IPS-18a (cell line): Measurements from ENCODE around the gene INHBB.

Source experiments
- H3K27ac ChIP-seq: one replicate; pipeline ENCODE4 v1.5.1; 2013; ENCODE audit warnings: low read length
- H3K27me3 ChIP-seq: one replicate; pipeline ENCODE4 v1.6.1; 2013; ENCODE audit warnings: mild to moderate bottlenecking, low read length; ENCODE audit not compliant: control insufficient read depth, insufficient read depth
- H3K36me3 ChIP-seq: one replicate; pipeline ENCODE4 v1.6.1; 2013; ENCODE audit warnings: low read depth, low read length; ENCODE audit not compliant: control insufficient read depth
- H3K4me1 ChIP-seq: one replicate; pipeline ENCODE4 v1.6.1; 2013; ENCODE audit warnings: low read depth, low read length; ENCODE audit not compliant: control insufficient read depth
- H3K4me3 ChIP-seq: one replicate; pipeline ENCODE4 v1.5.1; 2013; ENCODE audit warnings: low read length
- H3K9ac ChIP-seq: one replicate; pipeline ENCODE4 v1.6.1; 2013; ENCODE audit warnings: mild to moderate bottlenecking, low read length, moderate library complexity
- H3K9me3 ChIP-seq: one replicate; pipeline ENCODE4 v1.6.1; 2013; ENCODE audit warnings: low read depth, low read length; ENCODE audit not compliant: control insufficient read depth

The INHBB gene

DNA sequence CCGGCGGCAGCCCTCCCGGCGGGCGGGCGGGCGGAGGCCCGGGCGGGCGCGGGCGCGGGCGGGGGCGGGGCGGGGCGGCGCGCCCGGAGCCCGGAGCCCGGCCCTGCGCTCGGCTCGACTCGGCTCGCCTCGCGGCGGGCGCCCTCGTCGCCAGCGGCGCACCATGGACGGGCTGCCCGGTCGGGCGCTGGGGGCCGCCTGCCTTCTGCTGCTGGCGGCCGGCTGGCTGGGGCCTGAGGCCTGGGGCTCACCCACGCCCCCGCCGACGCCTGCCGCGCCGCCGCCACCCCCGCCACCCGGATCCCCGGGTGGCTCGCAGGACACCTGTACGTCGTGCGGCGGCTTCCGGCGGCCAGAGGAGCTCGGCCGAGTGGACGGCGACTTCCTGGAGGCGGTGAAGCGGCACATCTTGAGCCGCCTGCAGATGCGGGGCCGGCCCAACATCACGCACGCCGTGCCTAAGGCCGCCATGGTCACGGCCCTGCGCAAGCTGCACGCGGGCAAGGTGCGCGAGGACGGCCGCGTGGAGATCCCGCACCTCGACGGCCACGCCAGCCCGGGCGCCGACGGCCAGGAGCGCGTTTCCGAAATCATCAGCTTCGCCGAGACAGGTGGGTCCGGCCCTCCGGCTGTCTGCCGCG, at the start of gene INHBB:
INHBB (plus strand) TSS at position 111 of the 641 bp plus-strand sequence; CDS start at position 164, 53 bp downstream.
- H3K9me3 ChIP-seq: no peaks in the 10 kb centered on the region
- H3K36me3 ChIP-seq: no peaks in the 10 kb centered on the region
- peaks cover 33% of the 10 kb centered on the region for H3K4me1 ChIP-seq
- peak within 1 kb of the TSS; percentile 48 for H3K4me3 ChIP-seq
- peaks cover 98% of the 10 kb centered on the region for H3K27me3 ChIP-seq
- no peak within 1 kb of the TSS for H3K9ac ChIP-seq
- H3K27ac ChIP-seq: no peak within 1 kb of the TSS

DNA sequence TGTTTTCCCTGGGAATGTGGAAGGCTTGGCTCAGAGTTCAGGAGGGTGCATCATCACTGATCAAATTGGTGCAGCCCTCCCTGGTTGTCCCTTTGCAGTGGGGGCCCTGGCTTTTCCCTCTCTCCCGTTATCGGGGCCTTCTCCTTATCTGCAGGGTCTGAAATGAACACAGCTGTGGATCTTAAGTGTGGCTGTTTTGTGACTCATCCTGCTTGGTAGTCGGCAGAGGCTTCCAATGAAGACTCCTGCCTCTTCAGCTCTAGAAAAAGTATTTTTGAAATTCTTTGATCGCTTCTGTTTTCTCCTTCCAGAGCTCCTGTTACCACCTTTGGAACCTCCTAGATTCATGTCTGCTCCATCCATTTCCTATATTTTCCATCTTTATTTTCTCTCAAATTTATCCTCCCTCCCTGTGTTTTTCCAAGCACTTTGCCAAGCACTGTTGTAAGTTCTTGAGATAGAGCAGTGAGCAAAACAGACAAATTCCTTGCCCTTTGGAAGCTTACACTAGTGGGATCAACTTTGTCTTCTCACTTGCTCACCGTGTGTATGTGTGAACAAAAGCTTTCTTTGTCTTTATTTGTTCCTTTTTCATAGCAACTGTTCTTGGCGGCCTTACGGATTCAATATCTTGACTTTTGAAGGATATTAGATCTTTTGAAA, 47.6 kb upstream of the INHBB start:
- H3K9me3 ChIP-seq: no peaks in the 10 kb centered on the region
- peaks cover 7% of the 10 kb centered on the region for H3K4me1 ChIP-seq
- H3K9ac ChIP-seq: no peak overlapping the region
- H3K36me3 ChIP-seq: no peaks in the 10 kb centered on the region
- H3K27me3 ChIP-seq: no peaks in the 10 kb centered on the region
- H3K27ac ChIP-seq: no peak overlapping the region
- no peak overlapping the region for H3K4me3 ChIP-seq

DNA sequence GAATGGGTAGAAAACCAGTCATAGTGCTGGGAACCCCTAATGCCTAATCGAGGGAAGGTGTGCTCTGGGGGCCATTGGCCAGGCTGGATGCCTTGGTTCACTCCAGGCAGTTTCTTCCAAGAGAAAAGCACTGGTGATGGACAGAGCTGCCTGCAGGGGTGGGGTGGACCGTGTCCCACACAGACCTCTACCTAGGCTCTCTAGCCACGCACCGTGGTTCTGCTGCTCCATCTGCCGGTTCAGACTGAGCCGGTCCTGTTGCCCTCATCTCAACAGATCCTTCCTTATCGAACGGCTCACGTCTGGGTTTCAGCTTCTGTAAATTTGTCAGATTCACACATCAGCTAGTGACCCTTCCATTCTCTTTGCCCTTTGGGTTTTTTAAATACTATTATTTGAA, 46.9 kb upstream of the INHBB start:
- H3K27ac ChIP-seq: no peak overlapping the region
- H3K27me3 ChIP-seq: no peaks in the 10 kb centered on the region
- H3K36me3 ChIP-seq: no peaks in the 10 kb centered on the region
- peaks cover under 1% of the 10 kb centered on the region for H3K4me1 ChIP-seq
- no peaks in the 10 kb centered on the region for H3K9me3 ChIP-seq
- no peak overlapping the region for H3K4me3 ChIP-seq
- H3K9ac ChIP-seq: no peak overlapping the region

DNA sequence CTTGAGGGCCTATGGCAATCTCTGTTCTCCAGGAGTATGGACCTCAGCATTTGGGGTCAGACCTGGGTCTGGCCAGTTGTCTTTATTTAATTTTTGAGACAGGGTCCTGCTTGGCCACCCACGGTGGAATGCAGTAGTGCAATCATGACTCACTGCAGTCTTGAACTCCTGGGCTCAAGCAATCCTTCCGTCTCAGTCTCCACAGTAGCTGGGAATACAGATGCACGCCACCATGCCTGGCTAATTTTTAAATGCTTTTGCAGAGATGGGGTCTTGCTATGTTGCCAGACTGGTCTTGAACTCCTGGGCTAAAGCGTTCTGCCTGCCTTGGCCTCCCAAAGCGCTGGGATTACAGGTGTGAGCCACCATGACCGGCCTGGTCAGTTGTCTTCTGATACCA, 46.4 kb upstream of the INHBB start:
- Histone ChIP-seq H3K36me3 (no peaks in the 10 kb centered on the region), H3K9me3 (no peaks in the 10 kb centered on the region), H3K4me3 (no peak overlapping the region), H3K27me3 (no peaks in the 10 kb centered on the region), H3K9ac (no peak overlapping the region), H3K4me1 (no peaks in the 10 kb centered on the region), H3K27ac (no peak overlapping the region)

DNA sequence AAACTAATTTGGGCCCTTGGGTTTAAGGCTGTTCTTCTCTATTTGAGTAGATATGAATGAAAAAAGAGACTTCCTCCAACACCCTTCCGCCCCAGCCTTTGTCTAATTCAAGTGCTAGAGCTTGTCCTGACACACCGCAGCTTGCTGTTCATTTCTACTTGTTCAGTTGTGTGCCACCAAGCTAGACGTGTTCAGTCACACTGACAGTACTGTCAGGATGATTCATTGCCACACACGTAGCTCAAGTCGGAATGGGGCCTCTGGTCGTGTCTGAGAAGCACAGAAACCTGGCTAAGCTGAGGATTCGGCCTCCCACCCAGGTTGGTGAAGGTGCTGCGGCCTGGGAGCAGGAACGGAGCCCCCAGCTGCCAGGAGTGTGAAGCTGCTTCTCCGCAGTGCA, 45.6 kb upstream of the INHBB start:
- Histone ChIP-seq H3K27ac (no peak overlapping the region), H3K27me3 (no peaks in the 10 kb centered on the region), H3K9ac (no peak overlapping the region), H3K4me3 (no peak overlapping the region), H3K9me3 (no peaks in the 10 kb centered on the region), H3K4me1 (no peaks in the 10 kb centered on the region), H3K36me3 (no peaks in the 10 kb centered on the region)

DNA sequence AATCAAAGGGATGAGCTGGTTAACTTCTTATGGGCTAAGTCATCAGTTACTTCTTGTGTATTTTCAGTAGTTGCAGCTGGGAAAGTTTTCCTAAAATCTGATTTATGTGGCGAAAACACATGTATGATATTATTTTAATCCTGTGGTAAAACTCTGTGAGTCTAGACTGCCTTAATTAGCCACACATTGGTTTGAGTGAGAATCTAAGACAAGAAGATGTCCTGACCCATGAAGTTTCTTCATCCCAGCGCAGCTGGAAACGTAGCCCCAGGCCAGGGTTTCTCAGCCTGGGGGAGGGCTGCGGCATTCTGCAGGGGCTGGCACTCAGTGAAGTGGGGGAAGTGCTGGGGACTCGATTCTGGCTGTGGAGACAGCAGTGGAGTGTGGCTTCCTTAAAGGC, 44.7 kb upstream of the INHBB start:
- no peaks in the 10 kb centered on the region for H3K9me3 ChIP-seq
- H3K27ac ChIP-seq: no peak overlapping the region
- H3K4me1 ChIP-seq: no peaks in the 10 kb centered on the region
- no peak overlapping the region for H3K9ac ChIP-seq
- H3K36me3 ChIP-seq: no peaks in the 10 kb centered on the region
- H3K4me3 ChIP-seq: no peak overlapping the region
- peaks cover 4% of the 10 kb centered on the region for H3K27me3 ChIP-seq

DNA sequence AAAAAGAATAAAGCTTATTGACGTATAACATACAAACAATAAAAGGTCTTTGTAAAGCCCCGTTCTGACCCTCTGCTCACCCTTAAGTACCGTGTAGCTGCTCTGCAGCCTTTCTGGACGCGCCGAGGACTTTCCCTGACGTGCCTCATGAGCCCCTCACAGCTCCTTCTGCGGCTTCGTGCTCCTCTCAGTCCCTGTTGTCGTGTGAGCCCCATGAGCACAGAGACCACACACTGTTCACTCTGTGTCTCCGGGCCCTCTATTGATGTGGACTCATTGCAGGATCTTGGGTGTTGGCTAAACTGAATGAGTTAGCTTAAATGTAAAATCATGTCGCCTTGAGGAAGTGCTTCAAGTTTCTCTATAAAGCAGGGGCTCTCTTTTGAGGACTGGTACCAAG, 43.6 kb upstream of the INHBB start:
- Histone ChIP-seq H3K9ac (no peak overlapping the region), H3K9me3 (no peaks in the 10 kb centered on the region), H3K4me3 (no peak overlapping the region), H3K27ac (no peak overlapping the region), H3K4me1 (no peaks in the 10 kb centered on the region), H3K27me3 (peaks cover 4% of the 10 kb centered on the region), H3K36me3 (no peaks in the 10 kb centered on the region)

DNA sequence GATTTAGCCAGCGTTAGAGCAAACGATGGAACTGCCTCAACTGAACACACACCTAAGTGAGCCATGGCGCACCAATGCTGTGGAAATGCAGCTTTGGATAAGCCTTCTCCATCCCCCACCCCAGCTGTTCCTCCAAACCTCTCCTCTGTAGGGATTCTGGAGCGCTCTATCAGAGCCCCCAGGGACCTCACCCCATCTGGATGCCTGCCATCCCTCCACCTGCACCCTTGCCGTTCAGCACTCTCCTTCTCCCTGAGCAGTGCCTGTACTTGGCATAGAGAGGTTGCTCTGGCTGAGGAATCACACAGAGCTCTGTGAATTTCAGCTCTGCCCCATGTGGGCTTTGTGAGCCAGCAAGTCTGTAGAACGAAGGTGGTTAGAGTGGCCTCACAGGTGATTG, 42.8 kb upstream of the INHBB start:
- H3K36me3 ChIP-seq: no peaks in the 10 kb centered on the region
- no peak overlapping the region for H3K9ac ChIP-seq
- H3K27me3 ChIP-seq: peaks cover 4% of the 10 kb centered on the region
- H3K4me3 ChIP-seq: no peak overlapping the region
- no peak overlapping the region for H3K27ac ChIP-seq
- no peaks in the 10 kb centered on the region for H3K4me1 ChIP-seq
- no peaks in the 10 kb centered on the region for H3K9me3 ChIP-seq

DNA sequence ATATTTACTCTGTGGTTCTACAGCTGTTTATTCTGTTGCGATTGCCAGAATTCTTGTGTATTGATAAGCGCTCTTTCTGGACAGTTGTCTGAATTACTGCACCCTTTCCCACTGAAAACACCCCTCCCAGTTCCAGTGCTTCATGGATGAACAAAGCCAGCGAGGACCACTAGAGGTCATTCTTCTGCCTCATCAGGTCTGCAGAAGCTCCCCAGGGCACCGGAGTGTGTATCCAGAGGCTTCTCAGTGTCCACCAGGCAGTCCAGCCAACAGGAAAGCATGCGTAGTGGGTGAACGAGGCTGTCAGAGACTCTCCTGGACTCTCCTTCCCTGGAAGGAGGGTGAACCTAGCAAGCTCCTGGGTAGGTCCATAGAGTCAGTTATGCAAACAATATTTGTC, 40.6 kb upstream of the INHBB start:
- Histone ChIP-seq H3K36me3 (no peaks in the 10 kb centered on the region), H3K4me3 (no peak overlapping the region), H3K9ac (no peak overlapping the region), H3K9me3 (no peaks in the 10 kb centered on the region), H3K4me1 (peaks cover 1% of the 10 kb centered on the region), H3K27ac (no peak overlapping the region), H3K27me3 (peaks cover 14% of the 10 kb centered on the region)

DNA sequence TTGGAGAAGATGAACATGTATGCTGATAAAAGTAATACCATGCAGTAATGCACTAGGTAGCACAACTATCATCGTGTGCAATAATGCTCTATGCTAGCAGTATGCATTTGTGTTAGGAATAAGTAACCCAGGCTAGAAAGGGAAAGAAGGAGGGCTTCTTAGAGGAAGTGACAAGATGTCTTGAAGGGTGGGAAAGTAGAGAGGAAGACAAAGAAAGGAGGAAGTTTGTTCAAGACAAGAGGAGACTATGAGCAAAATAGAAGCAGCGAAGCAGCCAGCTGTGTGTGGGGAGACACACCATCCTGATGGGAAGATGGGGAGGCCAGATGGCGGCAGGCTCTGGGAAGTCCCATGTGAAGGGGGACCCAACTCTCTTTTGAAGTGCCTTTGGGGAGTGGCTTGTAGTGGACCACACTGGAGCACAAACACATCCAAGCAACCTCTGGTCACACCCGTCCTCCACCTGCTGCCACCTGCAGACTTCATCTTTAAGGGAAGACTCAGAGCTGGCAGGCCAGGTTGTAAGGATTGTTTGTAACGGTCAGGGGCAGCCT, 39.9 kb upstream of the INHBB start:
- H3K9me3 ChIP-seq: no peaks in the 10 kb centered on the region
- H3K27ac ChIP-seq: no peak overlapping the region
- no peaks in the 10 kb centered on the region for H3K36me3 ChIP-seq
- H3K4me3 ChIP-seq: no peak overlapping the region
- H3K27me3 ChIP-seq: peaks cover 21% of the 10 kb centered on the region
- no peak overlapping the region for H3K9ac ChIP-seq
- H3K4me1 ChIP-seq: peaks cover 3% of the 10 kb centered on the region

DNA sequence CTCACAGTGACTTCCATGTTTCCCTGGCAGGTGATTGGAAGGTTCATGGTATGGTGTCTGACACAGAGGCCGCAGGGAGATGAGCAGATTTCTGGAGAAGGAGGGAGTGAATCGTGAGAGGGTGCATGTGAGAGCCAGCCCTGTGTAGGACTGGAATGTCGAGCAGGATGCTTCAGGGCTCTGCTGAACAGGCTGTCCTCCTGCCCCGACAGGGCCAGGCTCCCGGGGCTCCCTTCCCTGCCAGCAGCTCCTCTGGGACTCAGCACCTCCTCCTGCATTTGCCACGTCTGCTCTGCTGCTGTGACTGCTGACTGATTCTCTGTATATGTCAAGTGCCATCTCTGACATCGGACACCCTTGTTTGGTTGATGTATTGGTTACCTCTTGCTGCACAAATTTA, 38.5 kb upstream of the INHBB start:
- peaks cover 3% of the 10 kb centered on the region for H3K4me1 ChIP-seq
- no peaks in the 10 kb centered on the region for H3K36me3 ChIP-seq
- H3K9me3 ChIP-seq: no peaks in the 10 kb centered on the region
- H3K4me3 ChIP-seq: no peak overlapping the region
- peaks cover 34% of the 10 kb centered on the region for H3K27me3 ChIP-seq
- H3K9ac ChIP-seq: no peak overlapping the region
- no peak overlapping the region for H3K27ac ChIP-seq
